Measurements from ENCODE around the gene ZBED6.
"Not testable (repeated sequence)": the region's sequence is repeated elsewhere in the genome, so short reads cannot be mapped to it uniquely, and the experiment has no call there.

Gene ZBED6

DNA sequence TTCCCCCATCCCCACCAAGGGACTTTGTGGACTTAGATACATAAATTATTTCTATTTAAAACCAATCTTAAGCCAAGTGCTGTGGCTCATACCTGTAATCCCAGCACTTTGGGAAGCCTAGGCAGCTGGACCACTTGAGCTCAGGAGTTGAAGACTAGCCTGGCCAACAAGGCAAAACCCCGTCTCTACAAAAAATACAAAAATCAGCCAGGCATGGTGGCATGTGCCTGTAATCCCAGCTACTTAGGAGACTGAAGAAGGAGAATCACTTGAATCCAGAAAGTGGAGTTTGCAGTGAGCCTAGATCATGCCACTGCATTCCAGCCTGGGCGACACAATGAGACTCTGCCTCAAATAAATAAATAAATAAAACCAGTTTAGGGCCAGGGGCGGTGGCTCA, 34.9 kb upstream of the ZBED6 start:
- no peak for DNase-seq (ENCODE audit: low read depth)
- TF ChIP-seq, protein P1, sequence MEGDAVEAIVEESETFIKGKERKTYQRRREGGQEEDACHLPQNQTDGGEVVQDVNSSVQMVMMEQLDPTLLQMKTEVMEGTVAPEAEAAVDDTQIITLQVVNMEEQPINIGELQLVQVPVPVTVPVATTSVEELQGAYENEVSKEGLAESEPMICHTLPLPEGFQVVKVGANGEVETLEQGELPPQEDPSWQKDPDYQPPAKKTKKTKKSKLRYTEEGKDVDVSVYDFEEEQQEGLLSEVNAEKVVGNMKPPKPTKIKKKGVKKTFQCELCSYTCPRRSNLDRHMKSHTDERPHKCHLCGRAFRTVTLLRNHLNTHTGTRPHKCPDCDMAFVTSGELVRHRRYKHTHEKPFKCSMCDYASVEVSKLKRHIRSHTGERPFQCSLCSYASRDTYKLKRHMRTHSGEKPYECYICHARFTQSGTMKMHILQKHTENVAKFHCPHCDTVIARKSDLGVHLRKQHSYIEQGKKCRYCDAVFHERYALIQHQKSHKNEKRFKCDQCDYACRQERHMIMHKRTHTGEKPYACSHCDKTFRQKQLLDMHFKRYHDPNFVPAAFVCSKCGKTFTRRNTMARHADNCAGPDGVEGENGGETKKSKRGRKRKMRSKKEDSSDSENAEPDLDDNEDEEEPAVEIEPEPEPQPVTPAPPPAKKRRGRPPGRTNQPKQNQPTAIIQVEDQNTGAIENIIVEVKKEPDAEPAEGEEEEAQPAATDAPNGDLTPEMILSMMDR (conservative IDR thresholded peaks at IDR 0.05; ENCODE audit: control insufficient read depth, insufficient read depth, low read depth, low read length): no peak
- no peak overlapping the region for H3K4me3 ChIP-seq (ENCODE audit: control insufficient read depth, low read depth, low read length)

DNA sequence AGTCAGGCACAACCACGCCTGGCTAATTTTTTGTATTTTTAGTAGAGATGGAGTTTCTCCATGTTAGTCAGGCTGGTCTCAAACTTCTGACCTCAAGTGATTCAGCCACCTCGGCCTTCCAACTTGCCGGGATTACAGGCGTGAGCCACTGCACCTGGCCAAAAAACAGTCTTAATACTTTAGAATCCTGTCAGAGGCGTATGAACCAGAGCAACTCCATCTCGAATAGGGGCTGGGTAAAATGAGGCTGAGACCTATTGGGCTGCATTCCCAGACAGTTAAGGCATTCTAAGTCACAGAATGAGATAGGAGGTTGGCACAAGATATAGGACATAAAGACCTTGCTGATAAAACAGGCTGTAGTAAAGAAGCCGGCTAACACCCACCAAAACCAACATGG, 33.5 kb upstream of the ZBED6 start:
- DNase-seq (ENCODE audit: low read depth); H3K4me3 ChIP-seq (ENCODE audit: control insufficient read depth, low read depth, low read length): not testable (repeated sequence)

DNA sequence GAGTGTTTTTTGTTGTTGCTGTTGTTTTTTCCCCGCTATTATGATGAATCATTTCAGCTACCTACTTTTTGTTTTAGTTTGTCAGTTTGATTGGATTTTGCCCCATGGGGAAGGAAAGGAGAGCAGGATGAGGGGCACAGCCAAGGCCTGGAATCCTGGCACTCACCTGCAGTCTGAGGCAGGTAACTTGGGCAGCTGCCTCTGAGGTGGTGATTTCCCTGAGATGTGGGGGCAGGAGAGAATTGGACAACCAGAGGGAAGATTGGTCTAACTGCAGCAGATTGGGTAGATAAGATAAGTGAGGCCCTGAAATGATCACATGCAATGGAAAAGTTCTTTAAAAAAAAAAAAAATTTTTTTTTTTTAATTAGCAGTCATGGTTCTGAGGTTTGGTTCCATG, 31.9 kb upstream of the ZBED6 start:
- DNase-seq (ENCODE audit: low read depth): no peak
- no peak overlapping the region for H3K4me3 ChIP-seq (ENCODE audit: control insufficient read depth, low read depth, low read length)
- TF ChIP-seq, protein P1 (conservative IDR thresholded peaks at IDR 0.05; ENCODE audit: control insufficient read depth, insufficient read depth, low read depth, low read length): no peak

DNA sequence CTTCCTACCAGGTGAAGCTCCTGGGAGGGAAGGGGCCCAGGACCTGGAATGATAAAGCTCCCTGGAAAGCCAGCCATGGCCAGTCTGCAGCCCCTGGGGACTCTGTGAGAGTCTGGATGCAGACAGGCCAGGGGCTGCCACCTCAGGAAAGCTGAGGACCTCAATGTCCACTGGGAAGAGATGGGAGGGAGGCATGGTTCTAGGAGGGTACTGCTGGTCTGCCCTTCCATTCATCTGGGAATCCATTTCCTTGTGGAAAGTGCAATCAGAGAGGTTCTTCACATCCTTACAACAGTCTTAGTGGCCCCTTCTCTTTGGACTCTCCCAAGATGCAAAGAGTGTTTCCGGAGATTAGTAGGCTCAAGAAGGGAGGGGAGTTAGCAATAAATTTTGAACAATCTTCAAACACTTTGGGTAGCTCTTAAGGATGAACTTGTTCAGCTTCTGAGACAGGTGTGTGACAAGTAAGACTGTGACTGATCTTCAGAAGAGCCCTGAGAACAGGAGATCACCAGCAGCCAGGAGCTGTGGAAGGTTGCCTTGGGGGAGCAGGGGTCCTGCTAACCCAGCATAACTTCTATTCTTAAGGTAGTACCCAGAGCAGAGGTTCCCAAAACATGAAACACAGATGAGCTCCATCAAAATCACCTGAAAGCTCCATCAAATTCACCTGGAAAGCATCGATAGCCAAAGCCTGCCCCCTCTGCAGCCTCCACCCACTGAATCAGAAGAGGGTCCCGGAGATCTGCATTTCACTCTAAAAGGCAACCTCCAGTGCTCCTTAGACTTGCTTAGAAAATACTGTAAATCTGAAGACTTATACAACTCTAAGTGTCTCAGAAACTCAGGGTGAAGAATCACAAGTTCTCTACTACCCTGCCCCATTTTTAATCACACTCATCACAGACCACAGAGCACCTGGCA, 31.1 kb upstream of the ZBED6 start:
- TF ChIP-seq, protein P1 (conservative IDR thresholded peaks at IDR 0.05; ENCODE audit: control insufficient read depth, insufficient read depth, low read depth, low read length): no peak
- no peak for DNase-seq (ENCODE audit: low read depth)
- H3K4me3 ChIP-seq (ENCODE audit: control insufficient read depth, low read depth, low read length): no peak overlapping the region

DNA sequence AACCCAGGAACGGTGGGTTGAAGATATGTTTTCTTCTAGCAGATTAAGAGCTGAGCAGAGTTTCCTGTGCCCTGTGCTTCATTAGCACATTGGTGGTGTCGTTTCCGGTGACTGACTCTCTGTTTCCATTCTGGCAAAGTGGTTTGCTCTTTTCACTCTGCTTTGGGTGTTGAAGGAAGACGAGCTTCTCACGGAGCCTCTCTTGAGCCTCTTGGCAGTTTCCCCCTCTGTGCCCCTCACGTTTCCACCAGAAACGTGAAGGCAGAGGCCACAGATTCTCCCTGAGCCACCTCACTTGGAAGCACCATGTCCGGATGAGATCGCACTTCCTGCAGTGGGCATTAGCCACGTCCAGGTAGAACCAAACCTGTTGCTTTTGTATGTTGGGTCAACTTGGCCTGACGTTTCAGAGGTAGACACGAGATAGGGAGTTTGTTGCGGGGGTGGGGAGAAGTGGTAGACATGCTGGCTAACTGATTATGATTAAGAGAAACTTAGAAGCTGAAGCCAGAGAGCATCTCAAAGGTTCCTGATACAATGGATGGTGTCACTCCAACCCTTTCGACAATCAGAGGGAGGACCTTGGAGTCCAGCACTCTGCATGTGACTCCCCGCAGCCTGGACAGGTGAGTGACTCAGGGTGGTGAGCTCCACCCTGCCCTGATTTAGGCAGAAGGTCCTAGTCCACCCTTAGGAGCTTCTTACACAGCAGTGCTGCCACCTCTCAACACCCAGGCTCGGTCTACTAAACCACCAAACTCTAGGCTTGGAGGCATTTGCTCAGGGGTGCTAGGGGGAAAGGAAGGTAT, 30.2 kb upstream of the ZBED6 start, which contains the start of gene LAX1:
Gene LAX1 (plus strand): TSS at position 155 of the 809 bp plus-strand sequence. CDS start 383 bp downstream, at position 538.
- DNase-seq (ENCODE audit: low read depth): no peak
- H3K4me3 ChIP-seq (ENCODE audit: control insufficient read depth, low read depth, low read length): no peak within 1 kb of the TSS

DNA sequence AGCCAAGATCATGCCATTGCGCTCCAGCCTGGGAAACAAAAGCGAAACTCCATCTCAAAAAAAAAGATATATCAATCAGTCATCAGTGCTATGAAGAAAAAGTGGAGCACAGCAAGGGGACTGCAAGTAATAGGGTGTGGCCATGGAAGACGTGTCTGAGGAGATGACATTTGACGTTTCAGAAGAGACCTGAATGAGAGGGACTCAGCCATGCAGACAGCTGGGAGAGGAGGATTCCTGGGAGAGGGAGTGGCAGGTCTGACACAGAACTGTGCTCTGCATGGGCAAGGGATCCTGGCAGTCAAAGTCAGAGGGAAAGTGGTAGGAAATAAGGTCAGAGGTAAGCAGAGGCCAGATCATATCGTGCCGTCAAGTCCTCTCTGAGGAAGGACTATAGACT, 27.2 kb upstream of the ZBED6 start:
- TF ChIP-seq, protein P1 (conservative IDR thresholded peaks at IDR 0.05; ENCODE audit: control insufficient read depth, insufficient read depth, low read depth, low read length): no peak
- H3K4me3 ChIP-seq (ENCODE audit: control insufficient read depth, low read depth, low read length): no peak overlapping the region
- no peak for DNase-seq (ENCODE audit: low read depth)

More for the DNA sequence above, 30.2 kb upstream of the ZBED6 start, which contains the start of gene LAX1:
- TF ChIP-seq, protein P1 (conservative IDR thresholded peaks at IDR 0.05; ENCODE audit: control insufficient read depth, insufficient read depth, low read depth, low read length): no peak

All from fibroblast of mammary gland (primary cell).